Natural killer cell (primary cell): ENCODE data around the gene POGZ. TPM values are rescaled to one million over a fixed set of nuclear protein-coding genes. Genes with fewer than 3 reads are reported as not detected.

Experiments
- ATAC-seq, 3 donors: fragments of 150-1000 bp in 2 of 3; fragments of 200-7000 bp in 1 of 3; cut with Tn5 transposase; 1 replicate in 1 of 3; 2 replicates in 2 of 3; pipeline ENCODE4 v1.10.0; 2021; ENCODE audit warnings: mild to moderate bottlenecking in 2 of 3, moderate library complexity in 2 of 3
- DNase-seq, 2 donors: peaks; one replicate each; pipeline versions ENCODE4 v3.0.0 to v3.0.0-alpha.2; 2013 to 2021; ENCODE audit warnings: mixed read lengths in 1 of 2
- H3K27ac ChIP-seq: one replicate; pipeline ENCODE4 v1.5.1; 2013; ENCODE audit warnings: mild to moderate bottlenecking, low read length
- H3K27me3 ChIP-seq: one replicate; pipeline ENCODE4 v1.6.1; 2013; ENCODE audit warnings: low read length; ENCODE audit not compliant: control insufficient read depth, insufficient read depth
- H3K36me3 ChIP-seq: one replicate; pipeline ENCODE4 v1.6.1; 2013; ENCODE audit warnings: low read length; ENCODE audit not compliant: control insufficient read depth, insufficient read depth
- H3K4me1 ChIP-seq: one replicate; pipeline ENCODE4 v1.6.1; 2013; ENCODE audit warnings: low read length; ENCODE audit not compliant: control insufficient read depth, insufficient read depth
- H3K4me3 ChIP-seq: one replicate; pipeline ENCODE4 v1.5.1; 2013; ENCODE audit warnings: low read length
- H3K9me3 ChIP-seq: one replicate; pipeline ENCODE4 v1.6.1; 2013; ENCODE audit warnings: low read length; ENCODE audit not compliant: control insufficient read depth, insufficient read depth
- H3K27ac Mint-ChIP-seq, 2 donors: one replicate each; pipeline ENCODE4 v1.8.0; 2022; ENCODE audit warnings: mild to moderate bottlenecking in 2 of 2, mixed read lengths in 2 of 2, moderate library complexity in 1 of 2
- H3K27me3 Mint-ChIP-seq, 2 donors: one replicate each; pipeline ENCODE4 v1.8.0; 2022; ENCODE audit warnings: low read depth in 2 of 2, mixed read lengths in 2 of 2
- H3K36me3 Mint-ChIP-seq: one replicate; pipeline ENCODE4 v1.8.0; 2022; ENCODE audit warnings: mixed read lengths
- H3K4me1 Mint-ChIP-seq, 2 donors: one replicate each; pipeline ENCODE4 v1.8.0; 2022; ENCODE audit warnings: mixed read lengths in 2 of 2
- H3K4me3 Mint-ChIP-seq: one replicate; pipeline ENCODE4 v1.8.0; 2022; ENCODE audit warnings: mild to moderate bottlenecking, moderate library complexity, mixed read lengths
- H3K9me3 Mint-ChIP-seq, 2 donors: one replicate each; pipeline ENCODE4 v1.8.0; 2022; ENCODE audit warnings: mixed read lengths in 2 of 2
- CTCF ChIP-seq: fragments of 200-600 bp; IDR thresholded peaks from one replicate; pipeline ENCODE4 v1.8.0; 2022; ENCODE audit warnings: antibody characterized with exemption
- WGBS: methylation state at CpG from one replicate; pipeline ENCODE4 v1.1.7; 2013; ENCODE audit warnings: missing lambda C conversion rate; ENCODE audit not compliant: insufficient coverage; 5-methylcytosine and 5-hydroxymethylcytosine counted together
- intact Hi-C: fragments of 100-400 bp; cut with micrococcal nuclease; formaldehyde crosslinking; loops from one replicate; pipeline ENCODE4 v1.14.2; 2022
- total RNA-seq, 4 donors: library from RNA; stranded (reverse); fragments of 120-200 nt in 1 of 4; gene quantifications; one replicate each; pipeline versions ENCODE4 v1.2.3 to v1.2.4, GENCODE V29; 2013 to 2022

POGZ gene
- total RNA-seq, 3 donors from 2014 or later (not counting 1 experiment from before 2014, with no cell fraction given): 106 to 129 (median 121) TPM

GRCh38 chr1:151428068-151428467 lies 31.2 kb downstream of the POGZ start:
- 99% methylated on average over 7 of the region's 7 CpGs for WGBS
- no peak overlapping the region for H3K4me3 Mint-ChIP-seq

GRCh38 chr1:151425103-151425502 lies 34.2 kb downstream of the POGZ start:
- H3K36me3 Mint-ChIP-seq: peaks cover 12% of the 10 kb centered on the region

More at GRCh38 chr1:151428068-151428467, 31.2 kb downstream of the POGZ start:
- Histone ChIP-seq H3K27ac (no peak overlapping the region), H3K27me3 (no peaks in the 10 kb centered on the region), H3K36me3 (peaks cover 63% of the 10 kb centered on the region), H3K9me3 (no peaks in the 10 kb centered on the region), H3K4me3 (no peak overlapping the region), H3K4me1 (no peaks in the 10 kb centered on the region)
- TF ChIP-seq CTCF: no peak
- Mint-ChIP-seq H3K36me3 (peaks cover 10% of the 10 kb centered on the region), H3K27me3 (no peaks in the 10 kb centered on the region), H3K9me3 (no peaks in the 10 kb centered on the region), H3K27ac (no peak overlapping the region), H3K4me1 (no peaks in the 10 kb centered on the region)
- ATAC-seq (no peak), DNase-seq (no peak)
- intact Hi-C loops: no loop called here

GRCh38 chr1:151419819-151420218 lies 39.5 kb downstream of the POGZ start:
- 97% methylated on average over 2 of the region's 5 CpGs for whole genome bisulfite sequencing
- Histone ChIP-seq H3K4me1 (no peaks in the 10 kb centered on the region), H3K4me3 (no peak overlapping the region), H3K36me3 (peaks cover 52% of the 10 kb centered on the region), H3K9me3 (no peaks in the 10 kb centered on the region), H3K27ac (no peak overlapping the region), H3K27me3 (no peaks in the 10 kb centered on the region)
- no peaks in the 10 kb centered on the region for H3K4me1 Mint-ChIP-seq
- H3K27ac Mint-ChIP-seq: no peak overlapping the region
- no peaks in the 10 kb centered on the region for H3K27me3 Mint-ChIP-seq
- H3K36me3 Mint-ChIP-seq: peaks cover 12% of the 10 kb centered on the region
- DNase-seq (no peak), ATAC-seq (no peak)
- intact Hi-C loops: no loop called here
- H3K9me3 Mint-ChIP-seq: no peaks in the 10 kb centered on the region
- H3K4me3 Mint-ChIP-seq: no peak overlapping the region
- no peak for TF ChIP-seq CTCF

More at GRCh38 chr1:151425103-151425502, 34.2 kb downstream of the POGZ start:
- Mint-ChIP-seq H3K27me3 (no peaks in the 10 kb centered on the region), H3K27ac (no peak overlapping the region), H3K4me3 (no peak overlapping the region), H3K9me3 (no peaks in the 10 kb centered on the region), H3K4me1 (no peaks in the 10 kb centered on the region)
- Histone ChIP-seq H3K4me3 (no peak overlapping the region), H3K36me3 (peaks cover 81% of the 10 kb centered on the region), H3K27me3 (no peaks in the 10 kb centered on the region), H3K27ac (no peak overlapping the region), H3K4me1 (no peaks in the 10 kb centered on the region), H3K9me3 (no peaks in the 10 kb centered on the region)
- TF ChIP-seq CTCF: no peak
- intact Hi-C loops: no loop called here
- DNase-seq (no peak), ATAC-seq (no peak)
- WGBS: 67% methylated on average over 2 of the region's 2 CpGs

- Mint-ChIP-seq H3K27ac (peak overlapping the region in 1 of 2 donors; percentile 8), H3K4me3 (no peak overlapping the region), H3K36me3 (peaks cover 3% of the 10 kb centered on the region), H3K4me1 (no peaks in the 10 kb centered on the region), H3K9me3 (no peaks in the 10 kb centered on the region), H3K27me3 (no peaks in the 10 kb centered on the region)
- WGBS: 85% methylated on average over 3 of the region's 3 CpGs
- no peak for TF ChIP-seq CTCF
- Histone ChIP-seq H3K4me3 (no peak overlapping the region), H3K9me3 (no peaks in the 10 kb centered on the region), H3K27ac (no peak overlapping the region), H3K27me3 (no peaks in the 10 kb centered on the region), H3K36me3 (peaks cover 43% of the 10 kb centered on the region), H3K4me1 (no peaks in the 10 kb centered on the region)
- DNase-seq (no peak), ATAC-seq (no peak)
- intact Hi-C loops: no loop called here
Observed at GRCh38 chr1:151418081-151418480, 41.2 kb downstream of the POGZ start.
